Choroid plexus epithelial cell (primary cell): ENCODE measurements around the gene SYCP1.
A peak's percentile ranks its signal among the peaks of the same experiment; 100 is the strongest.

Source experiments
- DNase-seq: peaks from one replicate; pipeline ENCODE4 v3.0.0-alpha.2; 2010; ENCODE audit warnings: low read depth
- H3K4me3 ChIP-seq: 2 replicates; pipeline ENCODE4 v1.5.1; 2011; ENCODE audit warnings: low read depth, mild to moderate bottlenecking, control low read depth, low read length, moderate library complexity
- CTCF ChIP-seq: conservative IDR thresholded peaks from 2 replicates; pipeline ENCODE4 v1.5.1; 2011; ENCODE audit warnings: low read depth, mild to moderate bottlenecking, control low read depth, inconsistent platforms, low read length, moderate library complexity

The SYCP1 gene

GRCh38 chr1:114976891-114977290 is 122.2 kb downstream of the SYCP1 start:
- no peak overlapping the region for H3K4me3 ChIP-seq
- no peak for DNase-seq
- TF ChIP-seq CTCF, result no peak

DNA sequence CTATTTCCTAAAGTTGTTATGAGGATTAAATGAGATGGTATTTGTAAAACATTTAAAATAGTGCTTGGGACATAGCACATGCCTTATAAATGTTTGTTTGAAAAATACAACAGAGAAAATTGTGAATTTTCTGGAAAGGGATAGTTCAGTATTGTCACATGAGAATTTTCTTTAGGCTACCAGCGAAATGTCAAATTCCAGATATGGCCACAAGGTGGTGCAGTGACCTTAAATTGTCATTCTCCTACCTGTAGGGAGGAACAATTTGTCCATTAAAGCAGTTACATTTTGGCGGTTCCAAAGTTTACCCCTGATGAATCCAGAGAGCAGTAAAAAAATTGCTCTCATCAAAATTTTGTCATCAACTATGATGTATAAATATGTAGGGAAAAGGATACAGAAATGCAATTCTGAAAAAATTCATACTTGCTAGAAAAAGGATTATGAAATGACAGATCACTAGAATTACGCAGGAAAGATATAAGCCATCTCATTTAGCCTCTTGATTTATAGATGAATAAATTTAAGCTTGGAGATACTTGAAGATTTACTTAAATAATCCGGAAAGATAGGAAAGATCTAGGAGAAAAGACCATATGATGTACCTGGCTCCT is 124.7 kb downstream of the SYCP1 start:
- peak; percentile 74 for TF ChIP-seq CTCF
- H3K4me3 ChIP-seq, result no peak overlapping the region
- peak; percentile 75 for DNase-seq

DNA sequence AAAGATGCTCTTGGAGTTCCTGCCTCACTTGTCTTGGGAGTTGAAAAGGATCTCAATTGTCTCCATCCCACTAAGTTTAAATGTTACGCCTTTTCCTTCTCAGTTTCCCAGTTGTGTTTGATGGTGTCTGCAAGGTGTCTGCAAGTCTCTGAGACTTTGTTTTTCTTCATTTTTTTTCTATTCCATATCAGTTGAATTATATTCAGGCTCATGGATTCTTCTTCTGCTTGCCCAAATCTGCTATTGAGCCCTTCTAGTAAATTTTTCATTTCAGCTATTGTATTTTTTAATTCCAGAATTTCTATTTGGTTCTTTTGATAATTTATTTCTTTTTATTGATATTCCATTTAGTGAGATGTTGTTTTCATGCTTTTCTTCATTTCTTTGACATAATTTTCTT is 127.6 kb downstream of the SYCP1 start:
- H3K4me3 ChIP-seq, result no peak overlapping the region
- DNase-seq, result no peak
- TF ChIP-seq CTCF, result no peak

DNA sequence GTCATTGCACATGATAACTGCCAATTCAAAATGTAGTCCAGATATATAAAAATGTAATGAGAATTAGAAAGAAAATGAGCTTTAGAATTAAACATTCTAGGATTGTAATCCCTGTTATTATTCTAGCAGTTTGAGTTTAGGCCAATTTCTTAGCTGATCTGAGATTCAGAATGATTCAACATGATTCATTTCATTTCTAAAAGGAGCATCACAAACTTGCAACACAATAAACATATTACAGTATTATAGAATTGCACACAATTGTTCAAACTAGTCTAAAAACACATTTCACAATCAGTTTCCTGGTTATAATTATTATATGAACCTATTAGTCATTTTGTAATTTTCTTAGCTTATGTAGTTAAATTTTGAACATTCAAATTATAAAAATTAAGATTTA is 131.6 kb downstream of the SYCP1 start:
- no peak for DNase-seq
- H3K4me3 ChIP-seq, result no peak overlapping the region
- no peak for TF ChIP-seq CTCF

DNA sequence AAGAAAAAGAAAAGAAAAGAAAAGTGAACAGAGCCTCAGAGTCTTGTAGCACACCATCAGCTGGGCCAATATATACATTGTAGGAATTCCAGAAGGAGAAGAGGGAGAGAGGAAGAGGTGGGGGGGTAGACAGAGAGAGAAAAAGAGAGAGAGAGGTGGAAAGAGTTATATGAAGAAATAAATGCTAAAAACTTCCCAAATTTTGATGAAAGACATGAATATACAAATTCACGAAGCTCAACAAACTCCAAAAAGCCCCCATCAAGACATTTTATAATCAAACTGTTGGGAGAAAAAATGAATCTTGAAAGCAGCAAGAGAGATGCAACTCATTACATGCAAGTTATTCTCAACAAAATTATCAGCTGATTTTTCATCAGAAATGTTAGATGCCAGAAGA is 133.4 kb downstream of the SYCP1 start:
- no peak for DNase-seq
- no peak overlapping the region for H3K4me3 ChIP-seq
- TF ChIP-seq CTCF, result no peak

DNA sequence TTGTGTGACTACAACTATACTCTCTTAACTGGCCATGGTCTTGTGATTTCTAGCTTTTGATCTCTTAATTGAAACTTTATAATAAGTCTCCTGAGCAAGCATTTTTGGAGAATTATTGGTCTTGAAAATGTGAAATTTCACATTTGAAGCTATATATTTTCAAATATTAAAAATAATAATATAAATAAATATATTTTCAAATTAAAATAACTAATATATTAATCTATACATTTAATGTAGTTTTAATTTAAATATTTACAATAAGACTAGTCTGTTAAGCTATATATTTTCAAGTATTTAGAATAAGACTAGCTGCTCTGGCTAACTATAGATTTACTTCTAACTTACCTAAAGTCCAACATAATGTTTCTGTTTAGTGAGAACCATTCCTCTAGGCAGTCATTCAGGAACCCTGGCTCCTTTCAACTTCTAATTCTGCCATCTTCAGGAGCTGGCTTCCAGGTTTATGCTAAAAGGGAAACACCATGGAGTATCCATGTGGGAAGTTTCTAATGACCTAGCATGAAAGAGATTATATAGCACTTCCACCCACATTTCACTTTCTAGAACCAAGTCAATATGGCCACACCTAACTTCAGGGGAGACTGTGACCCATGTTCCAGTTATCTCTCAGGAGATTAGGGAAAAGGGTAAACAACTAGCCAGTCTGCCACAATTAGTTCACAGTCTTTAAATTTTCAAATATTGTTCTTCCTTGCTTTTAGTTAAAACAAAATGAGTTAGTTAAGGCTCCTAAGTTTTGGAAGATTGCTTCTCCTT is 143.0 kb downstream of the SYCP1 start:
- no peak for TF ChIP-seq CTCF
- no peak for DNase-seq
- H3K4me3 ChIP-seq, result no peak overlapping the region

DNA sequence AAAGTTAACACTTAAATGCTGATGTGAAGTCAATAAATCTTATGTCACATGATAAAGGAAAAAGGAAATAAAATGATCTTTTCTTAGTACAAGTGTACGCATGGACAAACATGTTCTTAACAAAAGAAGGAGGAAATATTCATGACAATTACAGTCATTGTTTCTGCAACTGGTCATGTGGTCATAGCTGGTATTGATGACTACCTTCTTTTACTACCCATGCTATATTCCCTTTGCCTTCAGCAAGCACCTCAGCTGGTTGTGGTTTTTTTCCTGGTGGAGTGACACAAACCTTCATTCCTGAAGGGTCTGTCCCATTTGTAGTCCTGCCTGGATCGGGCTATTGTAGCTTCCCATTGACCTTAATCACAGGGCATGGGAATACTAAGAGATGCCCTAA is 151.5 kb downstream of the SYCP1 start:
- no peak overlapping the region for H3K4me3 ChIP-seq
- no peak for TF ChIP-seq CTCF
- no peak for DNase-seq
